RPMI7951 (cell line): Measurements from ENCODE around the gene CFAP54. TPM values are rescaled to one million over a fixed set of nuclear protein-coding genes. Genes with fewer than 3 reads are reported as not detected.
"Not testable (repeated sequence)": the region's sequence is repeated elsewhere in the genome, so short reads cannot be mapped to it uniquely, and the experiment has no call there.

ENCODE experiments used
- DNase-seq: peaks from one replicate; pipeline ENCODE4 v3.0.0-alpha.2; 2012; ENCODE audit warnings: low read depth
- total RNA-seq: library from RNA; depleted of rRNA; stranded (reverse); fragments of >200 nt; shearing (Covaris generic); gene quantifications from 2 replicates; pipeline ENCODE4 v1.2.3, GENCODE V29; 2014

Gene CFAP54
- total RNA-seq, 1 experiment from 2014 or later, result 0.48 TPM

DNA sequence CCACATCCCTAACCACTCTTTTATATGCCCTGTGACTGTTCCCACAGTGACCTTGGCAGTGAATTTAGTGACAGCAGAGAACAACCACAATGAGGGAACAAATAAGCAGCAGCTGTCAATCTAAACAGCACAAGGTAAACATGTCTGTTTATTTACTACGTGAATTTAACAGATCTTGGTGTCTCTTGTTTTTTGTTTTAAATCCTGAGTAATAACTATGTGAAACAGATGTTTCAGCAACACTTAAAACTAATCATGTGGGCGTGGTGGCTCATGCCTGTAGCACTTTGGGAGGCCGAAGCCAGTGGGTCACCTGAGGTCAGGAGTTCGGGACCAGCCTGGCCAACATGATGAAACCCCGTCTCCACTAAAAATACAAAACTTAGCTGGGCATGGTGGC lies 17.0 kb upstream of the CFAP54 start:
- DNase-seq, result peak; percentile 27

DNA sequence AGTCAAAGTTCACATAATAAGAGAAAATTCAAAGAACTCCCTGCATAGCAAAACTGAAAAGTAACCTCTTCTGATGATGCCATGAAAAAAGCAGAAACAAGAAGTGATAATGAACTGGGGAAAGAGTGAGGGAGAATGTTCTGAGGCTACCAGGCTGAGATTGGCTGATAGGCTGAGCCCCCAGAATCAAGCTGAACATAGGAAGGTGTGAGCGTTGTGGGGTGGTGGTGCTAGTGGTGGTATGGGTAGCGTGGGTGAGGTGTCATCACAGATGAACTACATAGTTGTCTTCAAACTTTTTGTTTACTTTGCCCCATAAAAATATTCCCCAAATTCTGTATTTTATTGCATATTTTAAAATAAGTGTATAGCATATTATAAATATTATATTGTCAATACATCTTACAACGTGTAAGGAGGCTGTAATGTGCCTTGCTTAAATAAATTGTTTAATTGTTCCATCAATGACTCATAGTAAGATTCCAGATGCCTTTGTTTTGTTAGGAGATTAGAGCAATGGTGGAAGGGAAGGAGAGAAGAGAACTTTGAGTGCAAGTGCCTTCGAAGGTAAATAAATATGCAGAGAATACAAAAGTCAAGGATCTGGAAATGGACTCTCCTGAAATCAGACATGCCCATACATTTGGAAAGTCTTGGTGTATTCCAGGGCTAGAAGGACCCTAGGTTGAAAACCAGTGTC lies 15.8 kb upstream of the CFAP54 start:
- no peak for DNase-seq

- DNase-seq, result no peak
Measured at GRCh38 chr12:96474206-96474605, 15.2 kb upstream of the CFAP54 start.

GRCh38 chr12:96478011-96478410 lies 11.4 kb upstream of the CFAP54 start:
- no peak for DNase-seq

DNA sequence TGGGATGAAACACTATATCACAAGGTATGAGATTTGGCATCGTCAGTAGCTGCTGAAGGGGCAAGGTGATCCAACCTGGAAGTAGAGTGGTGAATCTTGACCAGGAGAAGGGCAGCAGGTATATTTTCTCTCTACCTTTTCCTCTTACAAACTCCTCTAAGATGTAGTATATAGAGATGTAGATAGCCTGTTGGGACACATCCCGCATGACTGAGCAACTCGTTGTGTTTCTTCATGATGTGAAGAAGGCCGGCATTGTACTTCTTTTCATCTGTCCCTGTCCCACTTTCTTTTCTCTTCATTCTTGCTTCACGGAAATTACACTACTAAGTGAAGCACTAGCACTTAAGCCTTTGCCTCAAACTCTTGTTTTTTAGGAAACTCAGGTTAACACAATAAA lies 7.3 kb upstream of the CFAP54 start:
- no peak for DNase-seq

- DNase-seq, result no peak
Measured at GRCh38 chr12:96483116-96483515, 6.3 kb upstream of the CFAP54 start.

DNA sequence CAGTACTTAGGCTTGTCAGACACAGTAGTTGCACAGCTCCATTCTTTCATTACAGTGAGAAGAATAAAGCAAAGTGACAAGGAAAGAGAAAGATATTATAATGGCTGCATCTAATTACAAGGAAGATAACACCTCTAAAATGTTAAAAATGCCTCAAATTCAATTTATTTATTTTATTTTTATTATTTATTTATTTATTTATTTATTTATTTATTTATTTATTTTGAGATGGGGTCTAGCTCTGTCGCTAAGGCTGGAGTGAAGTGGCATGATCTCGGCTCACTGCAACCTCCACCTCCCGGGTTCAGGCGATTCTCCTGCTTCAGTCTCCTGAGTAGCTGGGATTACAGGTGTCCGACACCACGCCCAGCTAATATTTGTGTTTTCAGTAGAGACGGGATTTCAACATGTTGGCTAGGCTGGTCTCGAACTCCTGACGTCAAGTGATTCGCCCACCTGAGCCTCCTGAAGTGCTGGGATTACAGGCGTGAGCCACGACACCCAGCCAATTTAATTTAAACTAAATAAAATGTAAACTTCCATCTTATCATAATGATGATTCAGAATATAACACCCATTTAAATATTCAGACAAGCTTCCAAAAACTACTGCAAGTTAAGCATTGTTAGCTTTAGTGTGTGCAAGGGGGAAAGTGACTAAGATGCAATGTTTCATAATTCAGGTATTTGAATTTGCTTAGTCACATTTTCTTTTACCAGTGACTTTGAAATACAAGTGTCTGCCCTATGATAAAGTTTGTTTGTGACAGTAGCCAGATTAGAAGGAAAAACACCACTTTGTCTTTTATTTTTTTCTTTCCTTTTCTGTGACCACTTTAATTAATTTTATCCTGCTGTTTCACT lies 2.4 kb upstream of the CFAP54 start:
- peak; percentile 58 for DNase-seq

- no peak for DNase-seq
Measured at GRCh38 chr12:96487634-96488033, 1.7 kb upstream of the CFAP54 start.

- DNase-seq, result no peak
Measured at GRCh38 chr12:96493106-96493505, 3.7 kb downstream of the CFAP54 start.

DNA sequence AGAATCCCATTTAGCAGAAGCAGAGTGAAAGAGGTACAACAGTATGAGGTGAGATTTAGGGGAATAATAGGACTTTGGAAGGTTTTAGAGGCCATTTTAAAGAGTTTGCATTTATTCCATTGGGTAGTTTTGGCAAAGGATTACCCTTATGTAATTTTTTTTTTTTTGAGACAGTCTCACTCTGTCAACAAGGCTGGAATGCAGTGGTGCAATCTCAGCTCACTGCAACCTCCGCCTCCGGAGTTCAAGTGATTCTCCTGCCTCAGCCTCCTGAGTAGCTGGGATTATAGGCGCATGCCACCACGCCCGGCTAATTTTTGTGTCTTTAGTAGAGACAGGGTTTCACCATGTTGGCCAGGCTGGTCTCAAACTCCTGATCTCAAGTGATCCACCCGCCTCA lies 4.8 kb downstream of the CFAP54 start:
- not testable (repeated sequence) for DNase-seq

DNA sequence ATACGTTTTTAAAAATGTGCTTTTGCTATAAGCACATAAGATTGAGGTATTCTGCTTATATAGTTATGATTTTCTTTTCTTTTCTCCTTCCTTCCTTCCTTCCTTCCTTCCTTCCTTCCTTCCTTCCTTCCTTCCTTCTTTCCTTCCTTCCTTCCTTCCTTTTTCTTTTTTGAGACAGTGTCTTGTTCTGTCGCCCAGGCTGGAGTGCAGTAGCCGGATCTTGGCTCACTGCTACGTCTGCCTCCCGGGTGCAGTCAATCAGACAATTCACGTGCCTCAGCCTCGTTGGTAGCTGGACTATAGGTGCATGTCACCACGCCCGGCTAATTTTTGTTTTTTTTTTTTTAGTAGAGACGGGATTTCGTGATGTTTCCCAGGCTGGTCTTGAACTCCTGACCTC lies 5.8 kb downstream of the CFAP54 start:
- no peak for DNase-seq

- DNase-seq, result no peak
Measured at GRCh38 chr12:96495841-96496545, 6.6 kb downstream of the CFAP54 start.

DNA sequence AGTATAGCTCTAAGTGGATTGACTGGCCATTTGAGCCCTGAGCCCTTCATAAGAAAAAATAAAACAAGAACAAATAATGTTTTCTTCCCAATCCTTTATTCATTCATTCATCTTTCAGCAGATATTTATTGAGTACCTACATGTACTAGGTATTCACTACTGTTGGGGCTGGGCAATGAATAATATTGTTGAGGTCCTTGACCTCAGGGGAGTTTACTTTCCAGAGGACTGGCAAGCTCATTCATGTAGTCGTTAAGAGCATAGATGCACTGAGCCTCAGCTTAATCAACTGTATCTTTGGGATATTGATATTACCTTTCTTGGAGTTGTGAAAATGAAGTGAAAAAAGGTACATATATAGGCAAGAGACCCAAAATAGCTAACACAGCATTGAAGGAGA lies 7.6 kb downstream of the CFAP54 start:
- DNase-seq, result no peak

- peak; percentile 21 for DNase-seq
Measured at GRCh38 chr12:96497855-96498254, 8.5 kb downstream of the CFAP54 start.

DNA sequence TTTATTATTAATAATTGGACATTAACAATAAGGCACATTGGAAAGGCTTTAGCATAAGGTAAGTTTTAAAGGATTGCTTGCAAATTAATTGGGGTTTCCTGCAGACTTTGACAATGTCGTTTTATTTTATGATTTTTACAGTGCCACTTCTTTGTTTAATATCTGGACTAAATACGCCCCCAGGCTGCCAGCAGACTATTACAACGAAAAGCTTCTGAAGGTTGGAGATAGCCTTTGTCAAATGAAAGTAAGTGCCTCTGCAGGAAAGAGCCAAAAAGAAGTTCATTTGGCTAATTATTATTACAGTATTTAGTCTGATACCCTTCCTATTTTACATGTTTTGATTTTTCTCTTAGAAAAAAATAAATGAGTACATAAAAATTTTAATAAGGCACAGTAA lies 11.3 kb downstream of the CFAP54 start:
- peak; percentile 47 for DNase-seq

- DNase-seq, result peak; percentile 82
Measured at GRCh38 chr12:96501133-96501761, 11.9 kb downstream of the CFAP54 start.

- DNase-seq, result no peak
Measured at GRCh38 chr12:96501908-96502307, 12.5 kb downstream of the CFAP54 start.

DNA sequence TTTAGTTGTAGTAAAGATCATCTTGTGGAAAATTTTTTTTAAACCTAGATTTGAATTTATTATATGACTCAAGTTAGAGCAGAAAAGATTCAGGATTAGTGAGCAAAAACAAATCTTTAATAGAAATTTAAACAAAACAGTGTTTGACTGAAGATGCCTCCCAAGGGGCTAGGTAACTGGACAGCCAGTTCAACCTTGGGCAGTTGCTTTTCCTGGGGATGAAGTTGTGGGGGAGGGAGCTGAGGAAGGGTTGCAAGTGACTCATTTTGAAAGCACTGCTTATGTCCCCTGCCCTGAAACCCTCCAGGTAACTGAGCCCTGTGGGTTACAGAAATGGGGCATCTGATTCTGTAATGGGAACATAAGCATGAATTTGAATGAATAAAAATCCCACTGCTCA lies 13.1 kb downstream of the CFAP54 start:
- peak; percentile 11 for DNase-seq

DNA sequence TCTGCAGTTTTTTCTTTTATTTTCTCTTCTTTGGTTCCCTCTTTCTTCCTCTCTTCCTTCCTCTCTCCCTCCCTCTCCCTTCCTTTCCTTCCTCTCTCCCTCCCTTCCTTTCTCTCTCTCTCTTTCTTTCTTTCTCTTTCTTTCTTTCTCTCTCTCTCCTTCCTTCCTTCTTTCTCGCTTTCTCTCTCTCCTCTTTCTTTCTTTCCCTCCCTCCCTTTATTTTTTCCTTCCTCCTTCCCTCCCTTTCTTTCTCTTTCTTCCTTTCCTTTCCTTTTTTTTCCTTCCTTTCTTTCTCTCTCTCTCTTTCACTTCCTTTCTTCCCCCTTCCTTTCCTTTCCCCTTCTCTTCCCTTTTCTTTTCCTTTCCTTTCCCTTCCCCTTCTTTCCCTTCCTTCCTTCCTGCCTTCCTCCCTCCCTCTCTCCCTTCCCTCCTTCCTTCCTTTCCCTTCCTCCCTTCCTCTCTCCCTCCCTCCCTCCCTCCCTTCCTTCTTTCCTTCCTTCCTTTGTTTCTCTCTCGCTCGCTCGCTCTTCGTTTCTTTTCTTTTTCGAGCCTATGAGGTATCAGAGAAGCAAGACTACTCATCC lies 13.7 kb downstream of the CFAP54 start:
- no peak for DNase-seq

GRCh38 chr12:96503976-96504375 lies 14.6 kb downstream of the CFAP54 start:
- no peak for DNase-seq

- DNase-seq, result no peak
Measured at GRCh38 chr12:96506776-96507175, 17.4 kb downstream of the CFAP54 start.

DNA sequence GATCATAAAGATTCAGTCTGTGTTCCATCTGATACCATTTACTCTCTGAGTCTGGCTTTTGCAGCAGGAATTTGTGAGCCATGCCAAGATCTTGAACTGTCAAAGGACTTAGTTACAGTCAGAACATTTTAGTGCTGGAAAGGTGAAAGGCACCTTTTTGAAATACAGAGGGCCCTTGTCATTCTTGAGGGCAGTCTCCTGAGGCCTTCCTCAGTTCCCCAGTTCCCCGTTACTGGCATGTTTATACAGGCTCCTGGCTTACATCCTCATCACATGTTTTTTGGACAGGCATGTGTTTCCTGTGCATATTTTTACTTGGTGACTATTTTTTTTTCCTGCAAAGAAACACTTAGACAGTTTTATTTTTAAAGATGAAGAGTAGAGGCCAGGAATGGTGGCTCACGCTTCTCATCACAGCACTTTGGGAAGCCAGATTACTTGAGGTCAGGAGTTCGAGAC lies 21.0 kb downstream of the CFAP54 start:
- DNase-seq, result peak; percentile 17
